GM10266 (cell line): ENCODE data around the gene CORO7.

Source experiments
- DNase-seq: peaks from one replicate; pipeline ENCODE4 v3.0.0; 2012; ENCODE audit errors: extremely low spot score
- CTCF ChIP-seq: IDR thresholded peaks from 2 replicates; pipeline ENCODE4 v1.5.1; 2012; ENCODE audit warnings: mild to moderate bottlenecking, low read depth; ENCODE audit not compliant: control insufficient read depth, insufficient read depth; ENCODE audit errors: missing control alignments

CORO7 gene

GRCh38 chr16:4313563-4314531 lies 102.5 kb downstream of the CORO7 start:
- TF ChIP-seq CTCF, result peak; percentile 83
- peak; percentile 79 for DNase-seq

GRCh38 chr16:4309833-4310266 lies 106.5 kb downstream of the CORO7 start:
- peak; percentile 78 for DNase-seq
- peak; percentile 79 for TF ChIP-seq CTCF

GRCh38 chr16:4309102-4309832 lies 107.1 kb downstream of the CORO7 start:
- TF ChIP-seq CTCF, result peak; percentile 11
- DNase-seq, result no peak

- no peak for TF ChIP-seq CTCF
- DNase-seq, result peak; percentile 99
Measured at GRCh38 chr16:4307215-4308037, 109.0 kb downstream of the CORO7 start.

GRCh38 chr16:4306470-4307214 lies 109.8 kb downstream of the CORO7 start:
- DNase-seq, result peak; percentile 64

More at GRCh38 chr16:4306470-4307214, 109.8 kb downstream of the CORO7 start:
- no peak for TF ChIP-seq CTCF
